Left ventricle myocardium inferior (tissue), 1 donor: ENCODE results near the gene RNF168. TPM values are rescaled to one million over a fixed set of nuclear protein-coding genes. Genes with fewer than 3 reads are reported as not detected.
A peak's percentile ranks its signal among the peaks of the same experiment; 100 is the strongest.
"Not testable (repeated sequence)": the region's sequence is repeated elsewhere in the genome, so short reads cannot be mapped to it uniquely, and the experiment has no call there.

Experiments used
- DNase-seq: peaks from one replicate; pipeline ENCODE4 v3.0.0-alpha.2; 2020
- H3K27ac ChIP-seq: fragments of 200-600 bp; replicated peaks from 2 replicates; pipeline ENCODE4 v1.8.0; 2021
- H3K27me3 ChIP-seq: fragments of 200-600 bp; 2 replicates; pipeline ENCODE4 v1.8.0; 2021; ENCODE audit warnings: low read depth
- H3K36me3 ChIP-seq: fragments of 200-600 bp; 2 replicates; pipeline ENCODE4 v1.8.0; 2021
- H3K4me1 ChIP-seq: fragments of 200-600 bp; 2 replicates; pipeline ENCODE4 v1.8.0; 2021
- H3K4me3 ChIP-seq: fragments of 200-600 bp; 2 replicates; pipeline ENCODE4 v1.8.0; 2021; ENCODE audit warnings: mild to moderate bottlenecking, moderate library complexity
- H3K9me3 ChIP-seq: fragments of 200-600 bp; replicated peaks from 2 replicates; pipeline ENCODE4 v1.8.0; 2021
- CTCF ChIP-seq: fragments of 200-600 bp; IDR thresholded peaks from 2 replicates; pipeline ENCODE4 v1.8.0; 2021; ENCODE audit warnings: antibody characterized with exemption, mild to moderate bottlenecking, borderline replicate concordance
- intact Hi-C: fragments of 100-400 bp; cut with micrococcal nuclease; formaldehyde crosslinking; loops from one replicate; pipeline ENCODE4 v1.11.0; 2022
- total RNA-seq: library from RNA; stranded (reverse); fragmentation: NEBNext Ultra II Directional; extraction: Animal tissue kit (Norgen Biotek cat#: 25700); gene quantifications from one replicate; pipeline ENCODE4 v1.2.1, GENCODE V29; 2021
- donor health status: DM: no; HTN: yes; CAD: no; lungs with severe emphysema.

Gene RNF168
- total RNA-seq, 1 donor from 2014 or later, result 18.9 TPM

- DNase-seq, result no peak
- Histone ChIP-seq H3K9me3 (peaks cover 12% of the 10 kb centered on the region), H3K27me3 (no peaks in the 10 kb centered on the region), H3K36me3 (no peaks in the 10 kb centered on the region), H3K4me1 (peaks cover 11% of the 10 kb centered on the region), H3K27ac (peak overlapping the region; percentile 89), H3K4me3 (peak overlapping the region; percentile 61)
- no peak for TF ChIP-seq CTCF
- intact Hi-C loops, result loop anchor here (10.0 kb wide), 1 partner anchor 259 kb away; no protein-coding TSS in a partner anchor
Measured at GRCh38 chr3:196513697-196514349, 10.3 kb upstream of the RNF168 start.

- H3K27ac ChIP-seq, H3K4me3 ChIP-seq, DNase-seq, H3K9me3 ChIP-seq, H3K27me3 ChIP-seq: not testable (repeated sequence)
- intact Hi-C loops, result loop anchor here (10.0 kb wide), 1 partner anchor 257 kb away; no protein-coding TSS in a partner anchor
- Histone ChIP-seq H3K4me1 (peaks cover 11% of the 10 kb centered on the region), H3K36me3 (peaks cover 14% of the 10 kb centered on the region)
Measured at GRCh38 chr3:196511646-196512425, 8.3 kb upstream of the RNF168 start.

GRCh38 chr3:196511108-196511507 is 7.5 kb upstream of the RNF168 start:
- intact Hi-C loops, result loop anchor here (10.0 kb wide), 1 partner anchor 256 kb away; no protein-coding TSS in a partner anchor
- Histone ChIP-seq H3K9me3 (peaks cover 13% of the 10 kb centered on the region), H3K36me3 (peaks cover 21% of the 10 kb centered on the region)
- H3K4me3 ChIP-seq, H3K4me1 ChIP-seq, H3K27me3 ChIP-seq, DNase-seq, H3K27ac ChIP-seq: not testable (repeated sequence)

GRCh38 chr3:196506687-196507086 is 3.1 kb upstream of the RNF168 start:
- Histone ChIP-seq H3K27ac (no peak overlapping the region), H3K9me3 (peaks cover 13% of the 10 kb centered on the region), H3K27me3 (no peaks in the 10 kb centered on the region), H3K4me3 (no peak overlapping the region), H3K36me3 (peaks cover 22% of the 10 kb centered on the region), H3K4me1 (peaks cover 23% of the 10 kb centered on the region)
- no peak for TF ChIP-seq CTCF
- DNase-seq, result no peak
- intact Hi-C loops, result no loop called here

DNA sequence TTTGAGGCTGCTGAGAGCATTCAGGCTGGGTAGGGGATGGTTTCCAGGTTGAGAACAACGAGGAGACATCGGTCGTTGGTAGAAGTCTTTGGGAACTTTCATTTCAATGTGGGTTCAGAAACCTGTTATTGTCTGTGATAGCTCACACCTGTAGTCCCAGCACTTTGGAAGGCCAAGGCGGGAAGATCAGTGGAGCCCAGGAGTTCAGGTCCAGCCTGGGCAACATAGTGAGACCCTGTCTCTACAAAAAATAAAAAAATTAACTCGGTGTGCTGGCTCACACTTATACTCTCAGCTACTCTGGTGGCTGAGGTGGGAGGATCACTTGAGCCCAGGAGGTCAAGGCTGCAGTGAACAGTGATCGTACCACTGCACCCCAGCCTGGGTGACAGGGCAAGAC is 988 bp upstream of the RNF168 start:
- peaks cover 45% of the 10 kb centered on the region for H3K4me1 ChIP-seq
- no peak overlapping the region for H3K4me3 ChIP-seq
- H3K27me3 ChIP-seq, result no peaks in the 10 kb centered on the region
- no peak for DNase-seq
- peak overlapping the region; percentile 99 for H3K27ac ChIP-seq
- peaks cover 13% of the 10 kb centered on the region for H3K9me3 ChIP-seq
- H3K36me3 ChIP-seq, result peaks cover 22% of the 10 kb centered on the region
- TF ChIP-seq CTCF, result no peak
- intact Hi-C loops, result no loop called here

- H3K27me3 ChIP-seq, DNase-seq, intact Hi-C loops: not testable (repeated sequence)
- Histone ChIP-seq H3K4me3 (peak overlapping the region; percentile 99), H3K4me1 (peaks cover 50% of the 10 kb centered on the region), H3K27ac (peak overlapping the region; percentile 99), H3K9me3 (peaks cover 13% of the 10 kb centered on the region), H3K36me3 (peaks cover 22% of the 10 kb centered on the region)
Measured at GRCh38 chr3:196504077-196504398, 470 bp upstream of the RNF168 start.

DNA sequence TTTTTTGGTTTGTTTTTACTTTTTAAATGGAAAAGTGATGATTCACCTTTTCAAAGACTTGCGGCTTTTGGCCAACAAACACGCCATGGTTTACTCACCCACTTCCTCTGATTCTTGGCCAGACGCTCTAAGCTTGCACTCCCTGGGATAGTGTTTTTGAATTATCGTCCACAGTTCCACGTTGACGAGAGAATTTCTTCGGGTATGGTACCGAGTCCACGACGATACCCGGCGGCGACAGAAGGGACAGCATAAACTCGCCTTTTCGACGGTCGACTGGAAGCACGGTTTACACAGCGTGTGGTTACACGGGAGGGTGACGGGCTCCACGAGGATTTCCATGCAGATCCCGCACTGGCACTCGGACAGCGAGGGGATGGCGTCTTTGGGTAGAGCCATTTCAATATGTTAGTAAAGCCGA is 783 bp downstream of the RNF168 start:
- Histone ChIP-seq H3K4me1 (peaks cover 62% of the 10 kb centered on the region), H3K36me3 (peaks cover 16% of the 10 kb centered on the region), H3K9me3 (peaks cover 13% of the 10 kb centered on the region), H3K27me3 (no peaks in the 10 kb centered on the region), H3K4me3 (peak overlapping the region; percentile 99), H3K27ac (peak overlapping the region; percentile 99)
- intact Hi-C loops, result no loop called here
- DNase-seq, result peak; percentile 48
- TF ChIP-seq CTCF, result peak; percentile 10
